PC-3 (cell line): Measurements from ENCODE around the gene SEC14L2. TPM values are rescaled to one million over a fixed set of nuclear protein-coding genes. Genes with fewer than 3 reads are reported as not detected.
A peak's percentile ranks its signal among the peaks of the same experiment; 100 is the strongest.

ENCODE experiments used
- ATAC-seq: fragments of 200-7000 bp; cut with Tn5 transposase; 2 replicates; pipeline ENCODE4 v1.9.1; 2020; ENCODE audit warnings: mild to moderate bottlenecking, moderate library complexity
- BruUV-seq: library from RNA; stranded (reverse); fragments of 400-500 nt; replicated peaks from 2 replicates; lab custom pipeline; 2021; lab: Mats Ljungman, UMichigan
- CTCF ChIA-PET: fragments of 300-600 bp; sonication (Branson Sonifier 250); formaldehyde crosslinking; loops from one replicate; lab custom pipeline; 2022; ENCODE audit warnings: antibody characterized with exemption; lab: Charles Lee
- POLR2A ChIA-PET: fragments of 300-600 bp; sonication (Branson Sonifier 250); formaldehyde crosslinking; loops from one replicate; lab custom pipeline; 2022; ENCODE audit warnings: antibody characterized with exemption; ENCODE audit not compliant: unreplicated experiment; lab: Charles Lee
- DNase-seq: peaks from one replicate; pipeline ENCODE4 v3.0.0-alpha.2; 2015
- H2AFZ ChIP-seq: fragments of 300-600 bp; sonication (generic); 2 replicates; pipeline ENCODE4 v1.6.0; 2016; ENCODE audit warnings: antibody characterized with exemption, low read length
- H3F3A ChIP-seq: fragments of 300-600 bp; sonication (generic); one replicate; pipeline ENCODE4 v1.6.0; 2017; ENCODE audit warnings: antibody characterized with exemption, low read length, control low read depth, mild to moderate bottlenecking; ENCODE audit not compliant: unreplicated experiment
- H3K27ac ChIP-seq: fragments of 300-600 bp; sonication (generic); 2 replicates; pipeline ENCODE4 v1.5.1; 2016; ENCODE audit warnings: mild to moderate bottlenecking, low read length
- H3K27me3 ChIP-seq: fragments of 300-600 bp; sonication (generic); 2 replicates; pipeline ENCODE4 v1.6.1; 2016; ENCODE audit warnings: low read length, mixed read lengths
- H3K36me3 ChIP-seq: fragments of 300-600 bp; sonication (generic); 2 replicates; pipeline ENCODE4 v1.6.1; 2016; ENCODE audit warnings: low read depth, mixed run types, low read length, mixed read lengths
- H3K4me1 ChIP-seq: fragments of 300-600 bp; sonication (generic); 2 replicates; pipeline ENCODE4 v1.5.1; 2016; ENCODE audit warnings: low read length; ENCODE audit not compliant: insufficient read depth
- H3K4me2 ChIP-seq: fragments of 300-600 bp; sonication (generic); 2 replicates; pipeline ENCODE4 v1.6.0; 2016; ENCODE audit warnings: low read length
- H3K4me3 ChIP-seq: fragments of 300-600 bp; sonication (generic); 2 replicates; pipeline ENCODE4 v1.5.1; 2016; ENCODE audit warnings: mild to moderate bottlenecking, low read length, mixed read lengths
- H3K79me2 ChIP-seq: fragments of 300-600 bp; sonication (generic); 2 replicates; pipeline ENCODE4 v1.6.1; 2017; ENCODE audit warnings: low read length, mixed read lengths
- H3K9ac ChIP-seq: fragments of 300-600 bp; sonication (generic); 2 replicates; pipeline ENCODE4 v1.6.0; 2016; ENCODE audit warnings: mild to moderate bottlenecking, low read length
- H3K9me2 ChIP-seq: fragments of 300-600 bp; sonication (generic); replicated peaks from 2 replicates; pipeline ENCODE4 v1.6.1; 2016; ENCODE audit warnings: mixed run types, low read length, mixed read lengths
- H3K9me3 ChIP-seq: fragments of 300-600 bp; sonication (generic); 2 replicates; pipeline ENCODE4 v1.6.1; 2016; ENCODE audit warnings: low read length, mixed read lengths
- H4K20me1 ChIP-seq: fragments of 300-600 bp; sonication (generic); 2 replicates; pipeline ENCODE4 v1.6.1; 2016; ENCODE audit warnings: low read length, mixed read lengths
- CTCF ChIP-seq: fragments of 300-600 bp; sonication (generic); conservative IDR thresholded peaks from 2 replicates; pipeline ENCODE4 v1.5.1; 2017; ENCODE audit warnings: antibody characterized with exemption, low read depth, mild to moderate bottlenecking, low read length
- EZH2 ChIP-seq: fragments of 300-600 bp; sonication (generic); IDR thresholded peaks from one replicate; pipeline ENCODE4 v1.6.1; 2017; ENCODE audit warnings: antibody characterized with exemption, mild to moderate bottlenecking, low read length; ENCODE audit not compliant: unreplicated experiment
- EZH2phosphoT487 ChIP-seq: fragments of 300-600 bp; sonication (generic); IDR thresholded peaks from 2 replicates; pipeline ENCODE4 v1.6.1; 2018; ENCODE audit warnings: mild to moderate bottlenecking, antibody characterized with exemption, low read length, borderline replicate concordance
- intact Hi-C: fragments of 100-400 bp; cut with micrococcal nuclease; formaldehyde crosslinking; loops from 2 replicates; pipeline ENCODE4 v1.9.0; 2023
- total RNA-seq: library from RNA; depleted of rRNA; stranded (reverse); fragments of >200 nt; gene quantifications from 2 replicates; pipeline ENCODE4 v1.2.3, GENCODE V29; 2014

The SEC14L2 gene
- total RNA-seq, 1 experiment from 2014 or later = 16.8 TPM

GRCh38 chr22:30383061-30383460 lies 13.8 kb upstream of the SEC14L2 start:
- Histone ChIP-seq H3K36me3 (no peaks in the 10 kb centered on the region), H4K20me1 (no peaks in the 10 kb centered on the region), H3K27me3 (no peaks in the 10 kb centered on the region), H3F3A (no peaks in the 10 kb centered on the region), H3K27ac (no peak overlapping the region), H3K4me3 (no peak overlapping the region), H3K9me2 (no peaks in the 10 kb centered on the region), H3K9ac (no peak overlapping the region), H3K79me2 (no peaks in the 10 kb centered on the region), H3K9me3 (no peaks in the 10 kb centered on the region), H3K4me1 (peaks cover 8% of the 10 kb centered on the region; the same call in 1 of the 2 replicates), H2AFZ (no peak overlapping the region), H3K4me2 (no peak overlapping the region)
- intact Hi-C loops = no loop called here
- BruUV-seq = no TSS peak
- ATAC-seq (no peak), DNase-seq (no peak)
- ChIA-PET CTCF (no interaction called here), POLR2A (no interaction called here)
- TF ChIP-seq EZH2 (no peak), EZH2phosphoT487 (no peak), CTCF (no peak)

GRCh38 chr22:30385942-30386341 lies 10.9 kb upstream of the SEC14L2 start:
- Histone ChIP-seq H3K27ac (no peak overlapping the region), H3K9me2 (no peaks in the 10 kb centered on the region), H3K4me2 (peak overlapping the region; percentile 95), H3F3A (no peaks in the 10 kb centered on the region), H3K9me3 (no peaks in the 10 kb centered on the region), H3K4me1 (peaks cover 8% of the 10 kb centered on the region; the same call in 1 of the 2 replicates), H3K79me2 (no peaks in the 10 kb centered on the region), H2AFZ (no peak overlapping the region), H3K4me3 (peak overlapping the region; percentile 76), H3K9ac (no peak overlapping the region), H4K20me1 (no peaks in the 10 kb centered on the region), H3K27me3 (no peaks in the 10 kb centered on the region), H3K36me3 (no peaks in the 10 kb centered on the region)
- DNase-seq (no peak), ATAC-seq (no peak)
- intact Hi-C loops = no loop called here
- BruUV-seq = TSS peak; percentile 61
- ChIA-PET POLR2A (no interaction called here), CTCF (no interaction called here)
- no peak for TF ChIP-seq EZH2phosphoT487
- no peak for TF ChIP-seq EZH2
- TF ChIP-seq CTCF = no peak

- ATAC-seq = no peak
- Histone ChIP-seq H3K79me2 (no peaks in the 10 kb centered on the region), H3K27me3 (no peaks in the 10 kb centered on the region), H3K4me2 (peak overlapping the region; percentile 95), H3K9ac (peak overlapping the region; percentile 76), H3K27ac (no peak overlapping the region), H3K4me1 (peaks cover 8% of the 10 kb centered on the region; the same call in 1 of the 2 replicates), H3F3A (no peaks in the 10 kb centered on the region), H3K9me2 (no peaks in the 10 kb centered on the region), H4K20me1 (no peaks in the 10 kb centered on the region), H2AFZ (peak overlapping the region; percentile 68), H3K36me3 (no peaks in the 10 kb centered on the region), H3K4me3 (peak overlapping the region; percentile 76), H3K9me3 (no peaks in the 10 kb centered on the region)
- ChIA-PET POLR2A (no interaction called here), CTCF (no interaction called here)
- DNase-seq = no peak
- intact Hi-C loops = no loop called here
- no peak for TF ChIP-seq CTCF
- TF ChIP-seq EZH2phosphoT487 = no peak
- no peak for TF ChIP-seq EZH2
- BruUV-seq = no TSS peak
Measured at GRCh38 chr22:30386608-30386959, 10.2 kb upstream of the SEC14L2 start.
